Transverse colon (tissue), 4 donors: ENCODE data around the gene SASH1. TPM values are rescaled to one million over a fixed set of nuclear protein-coding genes. Genes with fewer than 3 reads are reported as not detected.

Experiments used
- DNase-seq: peaks from one replicate; pipeline ENCODE4 v3.0.0-alpha.2; 2019
- H3K27ac ChIP-seq, 4 donors: fragments of 200-600 bp; sonication (generic); 2 replicates each; pipeline ENCODE4 v1.5.1; 2016 to 2018; ENCODE audit warnings: inconsistent platforms in 4 of 4
- H3K27me3 ChIP-seq: fragments of 200-600 bp; sonication (generic); 2 replicates; pipeline ENCODE4 v1.5.1; 2017; ENCODE audit warnings: inconsistent platforms
- H3K36me3 ChIP-seq, 4 donors: fragments of 200-600 bp; sonication (generic); 2 replicates each; pipeline ENCODE4 v1.5.1; 2017 to 2019; ENCODE audit warnings: inconsistent platforms in 4 of 4
- H3K4me1 ChIP-seq, 4 donors: fragments of 200-600 bp; sonication (generic); 2 replicates each; pipeline ENCODE4 v1.5.1; 2017 to 2020; ENCODE audit warnings: inconsistent platforms in 4 of 4
- H3K4me3 ChIP-seq, 4 donors: fragments of 200-600 bp; sonication (generic); 1 replicate in 1 of 4; 2 replicates in 3 of 4; pipeline versions ENCODE4 v1.5.1 to v1.6.1; 2017 to 2019; ENCODE audit warnings: inconsistent platforms in 4 of 4
- H3K9me3 ChIP-seq, 2 donors: fragments of 200-600 bp; sonication (generic); 2 replicates each; pipeline ENCODE4 v1.5.1; 2017 to 2019; ENCODE audit warnings: inconsistent platforms in 2 of 2
- CTCF ChIP-seq, 5 experiments: fragments of 200-600 bp in 3 of 5; fragments of 450-650 bp in 2 of 5; sonication (generic) in 3 of 5; IDR thresholded peaks; 1 replicate in 2 of 5; 2 replicates in 3 of 5; pipeline ENCODE4 v1.5.1; 2016 to 2017; ENCODE audit warnings: antibody characterized with exemption in 5 of 5, inconsistent platforms in 3 of 5, mild to moderate bottlenecking in 2 of 5, moderate library complexity in 1 of 5
- EP300 ChIP-seq: sonication (generic); formaldehyde crosslinking; IDR thresholded peaks from one replicate; pipeline ENCODE4 v1.6.1; 2017; ENCODE audit warnings: antibody characterized with exemption, low read depth
- POLR2A ChIP-seq: fragments of 450-650 bp; IDR thresholded peaks from one replicate; pipeline ENCODE4 v1.6.1; 2016; ENCODE audit warnings: antibody characterized with exemption, mild to moderate bottlenecking, moderate library complexity
- POLR2AphosphoS5 ChIP-seq, 3 donors: sonication (generic); formaldehyde crosslinking; IDR thresholded peaks; one replicate each; pipeline ENCODE4 v1.6.1; 2016; ENCODE audit warnings: antibody characterized with exemption in 3 of 3
- WGBS, 2 donors: methylation state at CpG; one replicate each; pipeline ENCODE4 v1.1.5; 2018; ENCODE audit warnings: low coverage in 1 of 2; 5-methylcytosine and 5-hydroxymethylcytosine counted together
- in situ Hi-C, 4 donors: fragments of 200-750 bp; cut with MboI; loops; one replicate each; pipeline versions ENCODE4 v1.15.0 to v1.15.1; 2017; ENCODE audit warnings: low sequenced_read_pairs in 3 of 4, low pct_ligation_motif_present in 1 of 4, low pct_unique_long_range_greater_than_20kb in 1 of 4
- intact Hi-C: fragments of 100-400 bp; cut with DNase I; formaldehyde crosslinking; loops from one replicate; pipeline ENCODE4 v1.15.1; 2023; ENCODE audit warnings: low total_unique reads
- total RNA-seq, 4 donors: library from RNA; depleted of rRNA; stranded (reverse); fragments of >200 nt; gene quantifications; one replicate each; pipeline ENCODE4 v1.1.0, GENCODE V29; 2016

The SASH1 gene
- total RNA-seq, 4 donors from 2014 or later = 16.5 to 71.6 (median 28.7) TPM

GRCh38 chr6:148563066-148563465, 220.4 kb downstream of the SASH1 start:
- Histone ChIP-seq H3K27ac (no peak overlapping the region), H3K4me1 (peaks cover 0 to 11% (median 3%) of the 10 kb centered on the region in 4 donors), H3K27me3 (no peaks in the 10 kb centered on the region), H3K9me3 (no peaks in the 10 kb centered on the region), H3K36me3 (no peaks in the 10 kb centered on the region), H3K4me3 (no peak overlapping the region)
- TF ChIP-seq EP300 (no peak), POLR2A (no peak), POLR2AphosphoS5 (IDR thresholded peaks at IDR 0.05) (no peak), CTCF (IDR thresholded peaks at IDR 0.05) (no peak)
- in situ Hi-C loops (loop anchor here in 1 of 4 donors (25.0 kb wide), 1 partner anchor 874 kb away; no protein-coding TSS in a partner anchor), intact Hi-C loops (no loop called here)
- WGBS, 2 donors = 74 to 100% methylated on average over 1 to 5 of the region's 5 CpGs
- no peak for DNase-seq

- 72 to 77% methylated on average over 4 to 9 of the region's 9 CpGs for WGBS, 2 donors
- no peak for DNase-seq
- no peak overlapping the region for H3K27ac ChIP-seq
- intact Hi-C loops = no loop called here
- H3K27me3 ChIP-seq = no peaks in the 10 kb centered on the region
- no peaks in the 10 kb centered on the region for H3K9me3 ChIP-seq
- no peaks in the 10 kb centered on the region for H3K36me3 ChIP-seq
- no peak overlapping the region for H3K4me3 ChIP-seq
- in situ Hi-C loops = loop anchor here in 1 of 4 donors (25.0 kb wide), 1 partner anchor 873 kb away; no protein-coding TSS in a partner anchor
- peaks cover 0 to 8% (median 3%) of the 10 kb centered on the region in 4 donors for H3K4me1 ChIP-seq
- TF ChIP-seq POLR2A = no peak
- TF ChIP-seq EP300 = no peak
- no peak for TF ChIP-seq POLR2AphosphoS5 (IDR thresholded peaks at IDR 0.05)
- TF ChIP-seq CTCF (IDR thresholded peaks at IDR 0.05) = no peak
Measured at GRCh38 chr6:148564494-148565035, 221.9 kb downstream of the SASH1 start.

- WGBS, 2 donors = 85 to 93% methylated on average over 7 to 8 of the region's 8 CpGs
- no peaks in the 10 kb centered on the region for H3K4me1 ChIP-seq
- no peaks in the 10 kb centered on the region for H3K9me3 ChIP-seq
- no peaks in the 10 kb centered on the region for H3K27me3 ChIP-seq
- no peaks in the 10 kb centered on the region for H3K36me3 ChIP-seq
- in situ Hi-C loops (loop anchor here in 1 of 4 donors (25.0 kb wide), 1 partner anchor 872 kb away; no protein-coding TSS in a partner anchor), intact Hi-C loops (no loop called here)
- TF ChIP-seq POLR2AphosphoS5 (IDR thresholded peaks at IDR 0.05) = no peak
- TF ChIP-seq EP300 = no peak
- TF ChIP-seq POLR2A = no peak
- TF ChIP-seq CTCF (IDR thresholded peaks at IDR 0.05) = no peak
- H3K4me3 ChIP-seq = no peak overlapping the region
- no peak overlapping the region for H3K27ac ChIP-seq
- DNase-seq = no peak
Measured at GRCh38 chr6:148565321-148565926, 222.8 kb downstream of the SASH1 start.

- no peak for TF ChIP-seq POLR2A
- TF ChIP-seq EP300 = no peak
- no peak for TF ChIP-seq CTCF (IDR thresholded peaks at IDR 0.05)
- TF ChIP-seq POLR2AphosphoS5 (IDR thresholded peaks at IDR 0.05) = no peak
- no peaks in the 10 kb centered on the region for H3K36me3 ChIP-seq
- intact Hi-C loops = no loop called here
- H3K27me3 ChIP-seq = no peaks in the 10 kb centered on the region
- no peak overlapping the region for H3K4me3 ChIP-seq
- in situ Hi-C loops = loop anchor here in 1 of 4 donors (25.0 kb wide), 1 partner anchor 871 kb away; no protein-coding TSS in a partner anchor
- no peaks in the 10 kb centered on the region for H3K9me3 ChIP-seq
- no peak for DNase-seq
- H3K4me1 ChIP-seq = no peaks in the 10 kb centered on the region
- WGBS, 2 donors = 71 to 91% methylated on average over 9 to 12 of the region's 12 CpGs
- no peak overlapping the region for H3K27ac ChIP-seq
Measured at GRCh38 chr6:148565930-148566663, 223.5 kb downstream of the SASH1 start.
